HEK293T (cell line): ENCODE results near the gene POLR3E.

Experiments
- FOXA1 ChIP-seq: fragments of 450-650 bp; IDR thresholded peaks from 2 replicates; pipeline ENCODE4 v1.6.1; 2016; ENCODE audit warnings: mild to moderate bottlenecking
- FOXK2 ChIP-seq: fragments of 450-650 bp; IDR thresholded peaks from 2 replicates; pipeline ENCODE4 v1.6.1; 2016; ENCODE audit warnings: mild to moderate bottlenecking
- FOXM1 ChIP-seq: fragments of 450-650 bp; IDR thresholded peaks from 2 replicates; pipeline ENCODE4 v1.6.1; 2017; ENCODE audit warnings: mild to moderate bottlenecking, borderline replicate concordance

- TF ChIP-seq FOXM1 (no peak), FOXA1 (no peak), FOXK2 (no peak)
Measured at GRCh38 chr16:22312897-22313781, 15.9 kb downstream of the POLR3E start.
